Measurements from ENCODE around the gene FADS3.
A peak's percentile ranks its signal among the peaks of the same experiment; 100 is the strongest.

The FADS3 gene

DNA sequence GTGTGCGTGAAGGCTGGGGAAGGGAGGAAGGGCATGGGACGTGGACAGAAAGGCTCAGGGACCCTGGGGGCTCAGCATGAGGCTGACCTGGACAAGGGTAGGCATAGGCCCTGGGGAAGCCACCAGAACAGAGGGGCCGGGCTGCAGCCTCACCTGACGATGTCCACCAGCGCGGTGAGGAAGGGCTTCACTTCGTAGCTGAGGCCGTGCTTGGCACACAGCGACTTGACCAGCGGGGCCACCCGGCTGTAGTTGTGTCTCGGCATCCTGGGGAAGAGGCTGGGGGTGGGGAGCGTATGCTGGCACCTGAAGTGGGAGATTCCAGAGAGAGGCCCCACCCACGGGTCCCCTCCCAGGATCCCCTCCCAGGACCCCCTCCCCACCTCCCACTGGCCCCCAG lies 15.6 kb downstream of the FADS3 start:
- peak; percentile 4 for DNase-seq
- Histone ChIP-seq H3K36me3 (no peaks in the 10 kb centered on the region), H3K27ac (no peak overlapping the region), H3K27me3 (ENCODE audit: insufficient read depth, low read depth, severe bottlenecking) (no peaks in the 10 kb centered on the region), H3K4me3 (ENCODE audit: low read depth, low read length) (no peak overlapping the region), H3K9me3 (ENCODE audit: severe bottlenecking) (no peaks in the 10 kb centered on the region)
- TF ChIP-seq, protein P1, sequence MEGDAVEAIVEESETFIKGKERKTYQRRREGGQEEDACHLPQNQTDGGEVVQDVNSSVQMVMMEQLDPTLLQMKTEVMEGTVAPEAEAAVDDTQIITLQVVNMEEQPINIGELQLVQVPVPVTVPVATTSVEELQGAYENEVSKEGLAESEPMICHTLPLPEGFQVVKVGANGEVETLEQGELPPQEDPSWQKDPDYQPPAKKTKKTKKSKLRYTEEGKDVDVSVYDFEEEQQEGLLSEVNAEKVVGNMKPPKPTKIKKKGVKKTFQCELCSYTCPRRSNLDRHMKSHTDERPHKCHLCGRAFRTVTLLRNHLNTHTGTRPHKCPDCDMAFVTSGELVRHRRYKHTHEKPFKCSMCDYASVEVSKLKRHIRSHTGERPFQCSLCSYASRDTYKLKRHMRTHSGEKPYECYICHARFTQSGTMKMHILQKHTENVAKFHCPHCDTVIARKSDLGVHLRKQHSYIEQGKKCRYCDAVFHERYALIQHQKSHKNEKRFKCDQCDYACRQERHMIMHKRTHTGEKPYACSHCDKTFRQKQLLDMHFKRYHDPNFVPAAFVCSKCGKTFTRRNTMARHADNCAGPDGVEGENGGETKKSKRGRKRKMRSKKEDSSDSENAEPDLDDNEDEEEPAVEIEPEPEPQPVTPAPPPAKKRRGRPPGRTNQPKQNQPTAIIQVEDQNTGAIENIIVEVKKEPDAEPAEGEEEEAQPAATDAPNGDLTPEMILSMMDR (IDR thresholded peaks at IDR 0.05; ENCODE audit: low read depth, low read length): no peak

DNA sequence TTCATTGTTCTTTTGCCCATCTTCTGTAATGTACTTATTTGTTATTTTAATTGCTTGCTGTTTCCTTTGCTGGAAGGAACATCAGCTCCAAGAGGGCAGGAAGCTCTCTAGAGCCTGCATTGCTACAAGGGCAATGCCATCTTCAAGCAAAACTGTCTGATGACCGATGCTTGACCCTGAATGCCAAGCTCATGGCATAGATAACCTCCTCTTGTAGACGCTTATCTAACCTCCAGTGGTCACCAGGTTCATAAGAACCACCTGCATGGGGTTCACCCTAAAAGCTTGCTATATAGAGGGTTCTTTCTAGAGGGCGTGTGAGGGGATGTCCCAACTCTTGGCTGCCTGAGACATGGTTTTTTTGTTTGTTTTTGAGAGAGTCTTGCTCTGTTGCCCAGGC lies 16.5 kb downstream of the FADS3 start:
- TF ChIP-seq, protein P1 (IDR thresholded peaks at IDR 0.05; ENCODE audit: low read depth, low read length): no peak
- Histone ChIP-seq H3K27me3 (ENCODE audit: insufficient read depth, low read depth, severe bottlenecking) (no peaks in the 10 kb centered on the region), H3K27ac (no peak overlapping the region), H3K9me3 (ENCODE audit: severe bottlenecking) (no peaks in the 10 kb centered on the region), H3K36me3 (no peaks in the 10 kb centered on the region), H3K4me3 (ENCODE audit: low read depth, low read length) (no peak overlapping the region)
- DNase-seq: no peak

DNA sequence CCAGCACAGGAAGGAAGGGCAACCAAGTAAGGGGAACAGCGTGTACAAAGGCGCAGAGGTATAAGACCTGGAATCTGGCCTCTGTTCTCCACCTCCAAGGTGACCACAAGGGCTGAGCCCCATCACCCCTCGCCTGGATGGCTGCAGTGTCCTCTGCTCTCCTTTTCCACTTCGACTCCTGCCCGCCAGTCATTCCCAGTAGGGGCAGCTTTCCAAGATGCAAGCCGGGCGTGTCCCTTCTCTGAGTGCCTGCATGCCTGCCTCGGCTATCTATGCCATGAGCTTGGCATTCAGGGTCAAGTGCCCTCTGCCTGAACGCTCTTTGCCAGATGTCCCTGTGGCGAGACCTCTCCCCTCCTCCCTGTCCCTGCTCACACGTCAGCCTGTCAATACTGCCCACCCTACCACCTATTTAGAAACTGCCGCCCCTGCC lies 17.0 kb downstream of the FADS3 start:
- no peaks in the 10 kb centered on the region for H3K36me3 ChIP-seq
- no peak for DNase-seq

DNA sequence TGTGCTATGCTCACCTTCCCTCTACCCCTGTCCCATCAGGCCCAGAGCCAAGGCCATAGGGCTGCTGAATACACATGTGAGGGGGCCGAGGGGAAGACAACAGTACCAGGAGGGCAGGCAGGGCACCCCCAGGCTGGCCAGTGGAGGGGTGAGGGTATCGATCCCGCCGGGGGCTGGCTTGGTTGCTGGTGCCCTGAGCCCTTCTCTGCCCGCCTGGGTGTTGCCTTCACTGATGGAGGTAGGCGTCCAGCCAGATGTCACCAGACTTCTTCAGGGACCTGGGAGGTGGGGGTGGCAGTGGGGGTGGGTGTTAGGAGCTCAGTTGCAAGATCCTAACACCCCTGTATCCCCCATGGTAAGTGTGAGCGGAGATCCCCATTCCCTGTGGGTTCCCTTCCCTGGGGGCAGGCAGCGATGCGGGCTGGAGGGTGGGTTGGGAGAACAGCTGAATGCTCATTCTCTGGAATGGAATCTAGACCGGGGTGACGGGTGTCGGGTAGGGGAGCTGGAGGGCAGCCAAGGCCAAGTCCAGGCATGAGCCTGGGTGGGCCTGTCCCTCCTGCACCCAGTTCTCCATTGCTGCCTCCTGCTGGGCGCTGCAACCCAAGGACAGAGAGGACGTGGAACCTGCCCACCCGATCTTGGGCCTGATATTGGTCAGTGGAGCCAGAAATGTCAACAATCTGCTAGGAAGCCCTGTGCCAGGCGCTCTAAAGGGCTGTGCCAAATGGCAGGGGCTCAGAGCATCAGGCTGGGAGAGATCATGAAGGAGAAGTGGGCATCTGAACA lies 17.6 kb downstream of the FADS3 start:
- TF ChIP-seq, protein P1 (IDR thresholded peaks at IDR 0.05; ENCODE audit: low read depth, low read length): no peak
- H3K36me3 ChIP-seq: no peaks in the 10 kb centered on the region
- no peak overlapping the region for H3K27ac ChIP-seq
- no peak overlapping the region for H3K4me3 ChIP-seq (ENCODE audit: low read depth, low read length)
- no peak for DNase-seq
- H3K9me3 ChIP-seq (ENCODE audit: severe bottlenecking): no peaks in the 10 kb centered on the region
- H3K27me3 ChIP-seq (ENCODE audit: insufficient read depth, low read depth, severe bottlenecking): no peaks in the 10 kb centered on the region

More for the DNA sequence above, 17.0 kb downstream of the FADS3 start:
- TF ChIP-seq, protein P1 (IDR thresholded peaks at IDR 0.05; ENCODE audit: low read depth, low read length): no peak
- Histone ChIP-seq H3K9me3 (ENCODE audit: severe bottlenecking) (no peaks in the 10 kb centered on the region), H3K27me3 (ENCODE audit: insufficient read depth, low read depth, severe bottlenecking) (no peaks in the 10 kb centered on the region), H3K4me3 (ENCODE audit: low read depth, low read length) (no peak overlapping the region), H3K27ac (no peak overlapping the region)

DNA sequence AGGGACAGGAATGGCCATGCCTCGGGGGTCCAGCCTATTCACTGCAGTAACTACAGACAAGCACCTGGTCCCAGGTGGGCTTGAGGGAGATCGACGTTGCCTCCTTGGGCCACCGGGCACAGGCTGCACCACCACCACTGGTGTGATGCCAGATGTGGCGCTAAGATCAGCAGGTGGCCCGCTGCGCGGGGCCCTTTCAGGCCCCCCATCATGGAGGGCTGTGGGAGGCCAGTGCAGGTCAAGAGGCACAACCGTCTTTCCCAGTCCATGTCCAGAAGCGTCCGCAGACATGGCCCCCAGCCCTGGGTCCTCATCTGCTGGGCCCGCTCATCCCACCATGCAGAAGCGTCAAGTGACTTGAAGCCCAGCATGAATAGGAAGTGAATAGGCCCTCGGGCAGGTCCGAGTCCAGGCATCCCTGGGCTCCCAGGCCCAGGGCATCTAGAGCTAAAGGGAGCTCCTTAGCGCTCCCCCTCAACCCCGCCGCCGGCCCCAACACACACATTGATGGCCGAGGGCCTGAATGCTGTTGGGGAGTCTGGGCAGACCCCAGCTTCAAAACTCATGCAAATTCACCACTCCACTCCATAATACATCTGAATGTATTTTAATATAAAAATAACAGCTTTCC lies 18.3 kb downstream of the FADS3 start:
- H3K27ac ChIP-seq: no peak overlapping the region
- TF ChIP-seq, protein P1 (IDR thresholded peaks at IDR 0.05; ENCODE audit: low read depth, low read length): no peak
- DNase-seq: no peak
- no peak overlapping the region for H3K4me3 ChIP-seq (ENCODE audit: low read depth, low read length)
- no peaks in the 10 kb centered on the region for H3K9me3 ChIP-seq (ENCODE audit: severe bottlenecking)
- H3K36me3 ChIP-seq: no peaks in the 10 kb centered on the region; the same call in 1 of the 2 replicates
- H3K27me3 ChIP-seq (ENCODE audit: insufficient read depth, low read depth, severe bottlenecking): no peaks in the 10 kb centered on the region

All from WERI-Rb-1 (cell line).